Type B pancreatic cell (in vitro differentiated cells): ENCODE results near the gene TPMT. TPM values are rescaled to one million over a fixed set of nuclear protein-coding genes. Genes with fewer than 3 reads are reported as not detected.

ENCODE experiments used
- DNase-seq: peaks from one replicate; pipeline ENCODE4 v3.0.0; 2021; ENCODE audit warnings: mixed read lengths; ENCODE audit not compliant: unreplicated experiment; ENCODE audit errors: extremely low spot score
- H3K27ac Mint-ChIP-seq: 2 replicates; pipeline ENCODE4 v1.8.0; 2021; ENCODE audit warnings: mild to moderate bottlenecking, mixed read lengths
- H3K27me3 Mint-ChIP-seq: 2 replicates; pipeline ENCODE4 v1.8.0; 2021; ENCODE audit warnings: mixed read lengths
- H3K36me3 Mint-ChIP-seq: 2 replicates; pipeline ENCODE4 v1.8.0; 2021; ENCODE audit warnings: mixed read lengths
- H3K4me1 Mint-ChIP-seq: one replicate; pipeline ENCODE4 v1.8.0; 2021; ENCODE audit warnings: mixed read lengths; ENCODE audit not compliant: unreplicated experiment
- H3K4me3 Mint-ChIP-seq: 2 replicates; pipeline ENCODE4 v1.8.0; 2021; ENCODE audit warnings: mild to moderate bottlenecking, mixed read lengths
- H3K9me3 Mint-ChIP-seq: 2 replicates; pipeline ENCODE4 v1.8.0; 2021; ENCODE audit warnings: mixed read lengths
- CTCF ChIP-seq: fragments of 200-600 bp; sonication (generic); conservative IDR thresholded peaks from 2 replicates; pipeline ENCODE4 v1.5.0; 2021; ENCODE audit warnings: antibody characterized with exemption, mild to moderate bottlenecking
- total RNA-seq: library from RNA; stranded (reverse); gene quantifications from 2 replicates; pipeline ENCODE4 v1.2.1, GENCODE V29; 2021; ENCODE audit warnings: low replicate concordance

Gene TPMT
- total RNA-seq, 1 donor from 2014 or later, result 12.8 TPM

GRCh38 chr6:18115356-18115755 is 39.5 kb downstream of the TPMT start:
- H3K36me3 Mint-ChIP-seq, result no peaks in the 10 kb centered on the region
- H3K27me3 Mint-ChIP-seq, result no peaks in the 10 kb centered on the region
- H3K4me3 Mint-ChIP-seq, result no peak overlapping the region
- no peak for DNase-seq
- H3K27ac Mint-ChIP-seq, result no peak overlapping the region
- TF ChIP-seq CTCF, result no peak
- H3K4me1 Mint-ChIP-seq, result no peaks in the 10 kb centered on the region
- no peaks in the 10 kb centered on the region for H3K9me3 Mint-ChIP-seq

- DNase-seq, result no peak
- Mint-ChIP-seq H3K36me3 (no peaks in the 10 kb centered on the region), H3K4me3 (no peak overlapping the region), H3K9me3 (peaks cover 5% of the 10 kb centered on the region), H3K4me1 (no peaks in the 10 kb centered on the region), H3K27me3 (no peaks in the 10 kb centered on the region), H3K27ac (no peak overlapping the region)
- no peak for TF ChIP-seq CTCF
These were observed 44.7 kb downstream of the TPMT start for GRCh38 chr6:18110162-18110561.

- TF ChIP-seq CTCF, result no peak
- peaks cover 5% of the 10 kb centered on the region for H3K9me3 Mint-ChIP-seq
- H3K27ac Mint-ChIP-seq, result no peak overlapping the region
- no peaks in the 10 kb centered on the region for H3K36me3 Mint-ChIP-seq
- DNase-seq, result no peak
- H3K4me1 Mint-ChIP-seq, result no peaks in the 10 kb centered on the region
- no peak overlapping the region for H3K4me3 Mint-ChIP-seq
- no peaks in the 10 kb centered on the region for H3K27me3 Mint-ChIP-seq
These were observed 47.8 kb downstream of the TPMT start for GRCh38 chr6:18107061-18107460.

- Mint-ChIP-seq H3K4me3 (no peak overlapping the region), H3K27ac (no peak overlapping the region)
- no peak for TF ChIP-seq CTCF
These were observed 51.9 kb downstream of the TPMT start for GRCh38 chr6:18102783-18103509.

GRCh38 chr6:18101873-18102272 is 53.0 kb downstream of the TPMT start:
- Mint-ChIP-seq H3K4me3 (no peak overlapping the region), H3K9me3 (no peaks in the 10 kb centered on the region), H3K27me3 (peaks cover 2% of the 10 kb centered on the region), H3K27ac (no peak overlapping the region), H3K36me3 (no peaks in the 10 kb centered on the region), H3K4me1 (no peaks in the 10 kb centered on the region)
- TF ChIP-seq CTCF, result no peak
- DNase-seq, result no peak

More at GRCh38 chr6:18102783-18103509, 51.9 kb downstream of the TPMT start:
- Mint-ChIP-seq H3K27me3 (peaks cover 2% of the 10 kb centered on the region), H3K9me3 (peaks cover 5% of the 10 kb centered on the region), H3K4me1 (no peaks in the 10 kb centered on the region), H3K36me3 (no peaks in the 10 kb centered on the region)
- no peak for DNase-seq
